ENCODE results near the gene ADAM11.

Gene ADAM11

DNA sequence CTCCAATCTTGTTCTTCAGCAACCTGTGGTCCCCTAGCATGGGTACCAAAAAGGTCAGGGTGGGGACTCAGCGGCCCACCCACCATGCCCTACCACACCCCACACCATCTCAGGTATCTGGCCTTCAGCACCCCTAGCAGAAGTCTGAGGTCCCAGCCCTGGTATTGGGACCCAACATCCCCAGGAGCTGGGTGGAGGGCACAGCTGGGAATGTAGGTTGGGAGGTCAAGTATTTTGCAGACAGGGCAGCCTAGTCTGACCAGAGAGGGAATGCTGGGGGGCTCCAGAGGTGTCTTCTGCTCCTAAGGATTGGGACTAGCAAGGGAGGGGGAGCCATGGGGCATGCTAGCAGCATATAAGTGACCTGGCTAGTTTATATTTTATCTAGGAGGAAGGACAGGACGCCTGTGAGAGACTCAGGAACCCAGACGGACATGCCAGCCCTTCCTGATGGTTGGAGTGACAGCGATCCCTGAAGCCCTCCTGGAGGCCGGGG lies 822 bp upstream of the ADAM11 start:
- DNase-seq (ENCODE audit: low read depth in 2 of 2) = no peak

DNA sequence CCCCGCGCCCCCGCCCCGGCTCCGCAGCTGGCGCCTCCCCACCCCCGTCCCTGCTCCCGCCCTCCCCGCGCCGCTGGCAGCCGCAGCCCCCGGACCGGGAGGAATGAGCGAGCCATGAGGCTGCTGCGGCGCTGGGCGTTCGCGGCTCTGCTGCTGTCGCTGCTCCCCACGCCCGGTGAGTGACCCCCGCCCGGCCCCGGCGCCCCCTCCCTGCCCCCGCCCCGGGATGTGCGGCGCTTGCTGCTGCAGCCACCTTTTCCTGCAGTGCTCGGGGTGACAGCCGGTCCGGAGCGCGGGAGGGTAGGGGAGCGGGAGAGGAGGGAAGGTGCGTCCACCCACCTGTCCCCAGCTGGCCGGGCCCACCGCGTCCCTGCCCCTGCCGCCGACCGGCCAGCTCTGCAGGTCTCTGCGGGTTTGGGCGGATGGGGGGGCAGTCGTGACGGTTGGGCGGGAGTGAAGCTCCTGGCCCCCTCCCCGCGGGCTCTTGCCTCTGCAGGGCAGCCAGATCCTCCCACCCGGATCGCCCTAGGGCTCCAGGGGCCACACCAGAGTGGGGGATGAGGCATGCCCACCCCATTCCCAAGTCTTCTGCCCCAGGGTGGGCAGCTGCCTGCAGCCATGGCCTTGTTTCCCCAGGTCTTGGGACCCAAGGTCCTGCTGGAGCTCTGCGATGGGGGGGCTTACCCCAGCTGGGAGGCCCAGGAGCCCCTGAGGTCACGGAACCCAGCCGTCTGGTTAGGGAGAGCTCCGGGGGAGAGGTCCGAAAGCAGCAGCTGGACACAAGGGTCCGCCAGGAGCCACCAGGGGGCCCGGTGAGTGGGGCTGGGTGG lies 513 bp downstream of the ADAM11 start:
- DNase-seq (ENCODE audit: low read depth in 2 of 2) = no peak

DNA sequence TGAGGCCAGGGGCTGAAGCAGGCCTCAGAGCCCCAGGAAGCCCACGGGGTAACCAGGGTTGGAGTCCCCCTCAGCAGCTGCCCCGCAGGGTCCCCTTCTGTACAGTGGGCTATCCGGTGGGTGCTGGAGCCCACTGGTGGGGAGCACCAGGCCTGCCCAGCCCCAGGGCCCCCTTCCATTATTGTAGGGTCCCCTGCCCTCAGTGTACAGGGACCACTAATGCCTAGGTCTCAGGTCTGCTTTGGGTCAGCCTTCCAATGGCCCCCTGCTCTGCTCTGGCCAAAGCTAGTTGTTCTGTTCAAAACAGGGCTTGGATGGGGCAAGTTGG lies 1.1 kb downstream of the ADAM11 start:
- DNase-seq (ENCODE audit: low read depth in 2 of 2) = no peak

DNA sequence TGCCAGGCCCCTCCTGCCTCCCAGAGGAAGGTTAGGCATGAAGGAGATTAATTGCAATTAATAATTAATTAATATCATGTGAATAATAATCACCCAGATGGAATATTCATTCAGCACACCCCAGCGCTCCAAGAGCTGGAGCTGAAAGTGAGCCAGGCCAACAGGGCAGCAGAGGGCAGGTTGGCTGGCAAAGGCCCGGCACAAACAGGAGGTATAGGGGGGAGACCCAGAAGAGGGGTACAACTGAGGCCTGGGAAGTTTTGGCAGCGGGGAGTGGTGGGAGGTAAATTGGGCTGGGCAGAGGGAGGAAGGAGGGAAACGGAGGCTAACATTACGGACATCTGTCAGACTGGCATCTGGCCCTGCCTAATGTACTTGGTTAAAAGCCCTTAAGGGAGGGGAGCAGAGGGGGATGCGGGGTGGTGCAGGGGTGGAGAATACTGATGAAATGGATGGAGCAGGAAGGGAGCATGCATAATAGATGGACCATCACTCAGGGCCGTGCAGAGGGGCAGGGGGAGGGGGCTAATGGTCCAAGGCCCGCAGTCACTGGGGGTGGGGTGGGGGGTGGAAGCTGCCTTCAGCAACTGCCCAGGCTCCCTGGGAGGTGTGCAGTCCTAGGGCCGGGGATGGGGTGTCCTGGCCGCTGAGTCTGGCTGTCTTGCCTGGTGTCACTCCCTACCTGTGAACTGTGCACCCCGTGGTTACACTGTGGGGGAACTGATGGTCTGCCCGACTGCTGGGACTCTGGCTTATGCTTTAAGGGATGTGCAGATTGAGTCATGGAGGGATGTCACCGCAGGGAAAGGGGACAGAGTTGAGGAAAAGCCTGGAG lies 1.9 kb downstream of the ADAM11 start:
- no peak for DNase-seq (ENCODE audit: low read depth in 2 of 2)

DNA sequence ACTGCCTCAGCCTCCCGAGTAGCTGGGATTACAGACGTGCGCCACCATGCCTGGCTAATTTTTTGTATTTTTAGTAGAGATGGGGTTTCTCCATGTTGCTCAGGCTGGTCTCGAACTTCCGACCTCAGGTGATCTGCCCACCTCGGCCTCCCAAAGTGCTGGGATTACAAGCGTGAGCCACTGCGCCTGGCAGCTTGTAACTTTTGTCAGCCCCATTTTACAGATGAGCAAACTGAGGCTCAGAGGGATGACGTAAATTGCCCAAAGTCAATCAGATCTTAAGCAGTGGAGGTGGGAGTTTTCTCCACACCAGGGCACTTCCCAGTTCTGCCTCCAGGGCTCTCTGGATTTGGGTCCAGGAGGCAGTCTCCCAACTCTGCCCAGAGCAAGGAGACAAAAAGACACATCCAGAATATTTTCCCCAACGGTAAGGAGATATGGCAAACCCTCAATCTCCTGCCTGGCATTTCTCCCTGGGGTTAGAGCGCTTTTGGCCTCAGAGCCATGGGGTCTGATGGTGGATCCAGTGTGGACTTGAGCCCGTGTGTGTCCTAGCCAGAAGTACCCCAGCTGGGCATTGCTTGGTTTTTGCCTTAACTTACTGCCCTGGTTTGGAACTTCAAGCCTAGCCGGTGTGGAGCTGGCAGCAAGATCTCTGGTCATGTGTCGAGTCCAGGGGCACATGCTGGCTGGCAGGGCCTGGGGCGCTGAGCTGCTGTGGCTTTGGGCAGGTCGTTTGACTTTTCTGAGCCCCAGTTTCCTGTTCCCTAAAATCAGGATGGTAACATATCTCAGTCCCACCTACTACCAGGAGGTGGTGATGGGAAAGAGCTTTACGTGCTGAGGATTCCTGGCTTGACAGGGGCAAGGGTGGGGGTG lies 3.4 kb downstream of the ADAM11 start:
- no peak for DNase-seq (ENCODE audit: low read depth in 2 of 2)

DNA sequence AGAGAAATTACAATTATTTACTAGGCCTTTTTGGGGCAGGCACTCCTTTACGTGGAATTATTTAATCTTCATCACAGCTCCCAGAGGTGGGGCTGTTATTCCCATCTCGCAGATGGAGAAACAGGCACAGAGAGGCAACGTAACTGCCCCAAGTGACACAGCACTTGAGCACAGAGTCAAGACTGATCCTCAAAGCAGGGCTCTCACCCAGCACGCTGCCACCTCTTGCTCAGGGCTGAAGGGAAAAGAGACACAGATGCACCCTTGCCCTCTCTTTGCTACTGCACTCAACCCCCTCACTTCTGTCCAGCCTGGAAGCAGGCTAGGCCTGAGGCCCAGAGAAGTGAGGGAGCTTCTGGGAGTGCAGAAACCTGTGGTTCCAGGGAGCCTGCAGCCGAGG lies 4.4 kb downstream of the ADAM11 start:
- DNase-seq (ENCODE audit: low read depth in 2 of 2) = no peak

DNA sequence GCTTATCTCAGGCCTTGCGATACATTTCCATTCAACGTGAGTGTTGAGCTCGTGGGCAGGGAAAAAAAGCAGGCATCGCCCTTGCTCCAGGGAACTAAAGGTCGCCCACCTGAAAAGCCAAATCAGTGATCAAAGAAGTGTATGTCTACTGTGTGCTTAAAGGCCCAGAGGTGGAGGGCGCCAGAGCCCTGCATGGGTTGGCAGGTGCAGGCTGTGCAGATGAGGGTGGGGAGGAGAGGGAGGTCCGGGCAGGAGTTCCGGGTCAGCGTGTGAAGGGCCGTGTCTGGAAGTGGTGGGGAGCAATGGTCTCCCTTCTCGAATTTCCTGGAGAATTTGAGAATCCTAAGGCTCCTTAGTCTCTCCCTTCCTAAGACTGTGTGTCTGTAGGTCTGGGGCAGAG lies 7.2 kb downstream of the ADAM11 start:
- no peak for DNase-seq (ENCODE audit: low read depth in 2 of 2)

DNA sequence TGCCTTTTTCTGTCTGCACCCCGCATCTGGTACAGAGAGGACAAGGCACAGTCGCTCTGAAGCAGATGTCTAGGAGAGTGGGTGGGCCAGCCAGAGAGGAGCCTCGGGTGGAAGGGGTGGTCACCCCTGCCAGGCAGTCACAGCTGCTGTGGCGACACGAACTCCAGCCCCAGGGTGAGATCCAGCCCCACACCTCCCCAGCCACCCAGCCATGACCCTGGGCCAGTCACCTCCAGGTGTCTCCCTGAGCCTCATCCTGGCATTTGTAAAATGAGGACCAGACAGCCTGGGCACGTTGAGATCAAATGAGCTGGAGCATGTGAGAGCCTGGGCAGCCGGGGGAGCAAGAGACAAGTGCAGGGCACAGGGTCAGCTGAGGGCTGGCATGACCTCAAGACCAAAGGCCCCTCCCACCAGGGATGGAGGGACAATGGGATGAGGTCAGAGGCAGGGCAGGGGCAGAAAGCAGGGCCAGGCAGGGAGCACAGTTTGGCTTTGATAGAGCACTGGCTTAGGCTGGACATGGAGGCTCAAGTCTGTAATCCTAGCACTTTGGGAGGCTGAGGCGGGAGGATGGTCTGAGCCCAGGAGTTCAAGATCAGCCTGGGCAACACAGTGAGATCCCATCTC lies 7.7 kb downstream of the ADAM11 start:
- DNase-seq (ENCODE audit: low read depth in 2 of 2) = no peak

DNA sequence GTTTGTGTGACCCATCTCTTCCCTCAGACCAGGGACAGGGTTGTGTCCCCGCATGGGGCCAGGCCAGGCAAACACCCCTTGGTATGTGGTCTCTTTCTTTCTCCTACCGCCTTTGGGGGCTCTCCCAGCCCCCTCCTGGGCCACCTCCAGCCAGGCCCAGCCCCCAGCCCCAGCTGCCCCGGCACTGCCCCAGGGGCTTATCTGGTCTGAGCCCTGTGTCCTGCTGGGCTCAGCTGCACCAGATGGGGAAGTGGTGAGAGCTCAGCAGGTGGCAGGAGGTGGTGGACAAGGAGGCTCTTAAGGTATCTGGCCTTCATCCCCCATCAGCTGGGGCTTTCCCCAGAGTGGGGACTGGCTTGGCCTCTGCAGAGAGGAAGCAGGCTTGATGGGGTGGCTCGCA lies 8.7 kb downstream of the ADAM11 start:
- no peak for DNase-seq (ENCODE audit: low read depth in 2 of 2)

DNA sequence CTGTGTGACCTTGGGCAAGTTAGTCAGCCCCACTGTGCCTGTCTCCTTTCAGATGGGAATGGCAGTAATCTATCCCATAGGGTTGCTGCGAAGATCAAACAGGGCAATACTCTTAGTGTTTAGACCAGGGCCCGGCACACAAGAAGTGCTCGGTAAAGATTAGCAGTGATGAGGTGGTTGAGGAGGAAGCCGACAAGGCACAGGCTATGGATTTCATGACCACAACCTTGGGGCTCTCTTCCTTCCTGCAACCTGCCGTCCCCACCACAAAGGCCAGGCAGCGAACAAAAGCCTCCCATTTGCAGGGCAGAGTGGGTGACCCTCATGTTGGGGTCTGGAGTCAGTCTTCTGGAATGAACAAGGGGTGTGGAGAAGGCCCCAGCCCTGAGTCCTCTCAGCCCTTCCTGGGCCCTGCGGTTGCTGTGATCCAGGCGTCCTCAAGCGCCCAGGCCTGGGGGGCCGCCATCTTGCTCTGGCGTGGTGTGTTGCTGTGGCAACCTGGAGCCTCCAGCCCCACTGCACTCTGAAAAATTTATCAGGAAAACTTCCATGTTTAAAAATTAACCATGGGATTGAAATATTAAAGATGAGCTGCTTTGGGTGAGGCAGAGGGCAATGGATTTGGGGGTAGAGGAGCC lies 9.8 kb downstream of the ADAM11 start:
- DNase-seq (ENCODE audit: low read depth in 2 of 2) = no peak

DNA sequence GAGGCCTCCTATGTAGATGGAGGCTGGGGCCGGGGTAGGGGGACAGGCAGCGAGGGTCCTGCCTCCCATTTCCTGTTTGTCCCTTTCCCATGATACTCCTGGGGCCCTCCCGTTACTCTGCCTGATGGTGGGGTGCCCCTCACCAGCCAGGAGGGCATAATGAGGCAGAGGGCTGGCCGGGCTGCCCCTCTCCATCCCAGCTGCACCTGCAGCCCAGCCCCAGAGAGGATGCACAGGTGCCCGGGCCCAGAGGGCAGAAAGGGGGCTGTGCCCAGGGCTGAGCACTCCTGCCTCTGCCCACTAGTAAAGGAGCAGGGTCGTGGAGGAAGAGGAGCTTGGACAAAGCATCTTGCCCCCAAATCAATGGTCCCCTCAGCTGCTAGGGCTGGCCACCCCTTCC lies 10.4 kb downstream of the ADAM11 start:
- no peak for DNase-seq (ENCODE audit: low read depth in 2 of 2)

DNA sequence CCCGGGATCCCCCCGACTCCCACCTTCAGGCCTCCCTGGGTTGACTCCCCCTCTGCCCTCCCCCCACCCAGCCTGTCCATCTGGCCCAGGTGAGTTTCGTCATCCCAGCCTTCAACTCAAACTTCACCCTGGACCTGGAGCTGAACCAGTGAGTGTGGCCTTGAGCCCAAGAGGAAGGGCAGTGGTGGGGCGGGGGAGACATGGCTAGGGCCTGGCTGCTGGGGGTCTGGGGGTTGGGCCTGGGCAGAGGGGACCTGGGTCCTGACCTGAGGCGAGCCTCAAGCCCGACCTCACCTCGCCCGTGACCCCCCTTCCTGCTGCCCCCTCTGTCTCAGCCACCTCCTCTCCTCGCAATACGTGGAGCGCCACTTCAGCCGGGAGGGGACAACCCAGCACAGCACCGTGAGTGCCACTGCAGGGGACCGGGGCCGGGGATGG lies 10.9 kb downstream of the ADAM11 start:
- no peak for DNase-seq (ENCODE audit: low read depth in 2 of 2)

DNA sequence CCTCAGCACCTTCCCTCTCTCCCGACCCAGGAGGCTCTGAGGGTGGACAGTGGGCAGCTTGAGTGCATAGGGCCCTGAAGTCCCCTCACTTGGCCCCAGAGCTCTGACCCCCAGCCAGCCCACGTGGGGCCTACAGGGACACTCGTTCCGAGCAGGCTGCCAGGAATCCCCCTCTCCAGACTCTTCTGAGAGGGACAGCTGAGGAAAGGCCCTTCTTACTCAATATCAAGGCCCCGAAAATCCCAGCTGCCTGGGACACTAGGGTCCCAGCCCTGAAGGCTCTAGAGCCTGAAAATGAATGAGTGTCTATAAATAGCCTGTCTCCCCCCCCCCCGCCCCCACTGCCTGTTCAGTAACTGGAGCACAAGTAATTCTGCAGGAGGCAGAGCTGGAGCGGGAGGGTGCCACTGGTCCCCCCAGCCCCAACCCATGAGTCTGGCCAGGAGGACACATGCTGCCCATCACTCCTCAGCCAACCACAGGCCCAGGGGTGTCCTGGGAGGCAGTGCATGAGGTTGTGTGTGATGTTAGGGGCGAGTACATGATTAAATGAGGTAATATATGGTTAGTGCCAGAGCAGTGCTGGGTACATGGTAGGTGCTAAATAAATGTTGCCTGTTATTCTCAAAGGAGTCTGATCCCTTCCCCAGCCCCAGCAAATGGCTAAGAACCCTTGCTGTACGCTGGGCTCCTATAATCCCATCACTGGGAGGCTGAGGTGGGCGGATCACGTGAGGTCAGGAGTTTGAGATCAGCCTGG lies 11.6 kb downstream of the ADAM11 start:
- no peak for DNase-seq (ENCODE audit: low read depth in 2 of 2)

DNA sequence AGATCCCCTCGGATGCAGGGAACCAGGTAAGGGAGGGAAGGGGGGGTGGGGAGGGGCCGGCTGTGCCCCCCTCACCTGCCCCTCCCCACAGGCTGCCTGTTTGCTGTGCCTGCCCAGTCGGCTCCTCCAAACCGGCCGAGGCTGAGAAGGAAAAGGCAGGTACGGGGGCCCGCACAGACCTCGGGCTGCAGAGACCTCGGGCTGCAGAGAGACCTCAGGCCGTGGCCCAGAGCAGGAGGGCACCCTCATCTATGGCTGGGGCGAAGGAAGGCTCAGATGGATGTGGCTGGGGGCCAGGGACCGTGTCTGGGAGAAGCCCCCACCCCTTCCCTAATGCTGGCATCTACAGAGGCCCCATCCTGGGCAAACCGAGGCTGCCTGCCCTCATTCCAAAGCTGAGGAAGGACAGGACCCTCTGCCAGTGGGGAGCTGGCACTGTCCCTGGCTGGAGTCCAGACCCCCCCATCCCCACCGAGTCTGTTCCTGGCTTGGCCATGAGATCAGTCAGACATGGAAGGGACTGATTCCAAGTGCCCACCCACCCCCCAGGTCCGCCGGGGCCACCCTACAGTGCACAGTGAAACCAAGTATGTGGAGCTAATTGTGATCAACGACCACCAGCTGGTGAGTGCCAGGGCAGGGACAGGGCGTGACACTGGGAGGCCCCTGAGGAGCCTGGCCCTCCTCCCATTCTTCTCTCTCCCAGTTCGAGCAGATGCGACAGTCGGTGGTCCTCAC lies 13.7 kb downstream of the ADAM11 start:
- no peak for DNase-seq (ENCODE audit: low read depth in 2 of 2)

DNA sequence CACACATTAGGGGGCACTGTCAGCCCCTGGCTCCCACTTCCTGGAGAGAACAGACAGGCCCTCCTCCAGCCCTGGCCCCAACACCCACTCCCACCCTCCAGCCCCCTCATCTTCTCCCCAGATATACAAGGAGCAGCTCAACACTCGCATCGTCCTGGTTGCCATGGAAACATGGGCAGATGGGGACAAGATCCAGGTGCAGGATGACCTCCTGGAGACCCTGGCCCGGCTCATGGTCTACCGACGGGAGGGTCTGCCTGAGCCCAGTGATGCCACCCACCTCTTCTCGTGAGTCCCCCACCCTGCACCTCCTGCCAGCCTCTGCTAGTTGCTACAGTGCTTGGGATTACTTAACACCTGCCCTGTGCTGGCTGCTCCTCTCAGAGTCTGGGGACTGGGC lies 14.4 kb downstream of the ADAM11 start:
- no peak for DNase-seq (ENCODE audit: low read depth in 2 of 2)

DNA sequence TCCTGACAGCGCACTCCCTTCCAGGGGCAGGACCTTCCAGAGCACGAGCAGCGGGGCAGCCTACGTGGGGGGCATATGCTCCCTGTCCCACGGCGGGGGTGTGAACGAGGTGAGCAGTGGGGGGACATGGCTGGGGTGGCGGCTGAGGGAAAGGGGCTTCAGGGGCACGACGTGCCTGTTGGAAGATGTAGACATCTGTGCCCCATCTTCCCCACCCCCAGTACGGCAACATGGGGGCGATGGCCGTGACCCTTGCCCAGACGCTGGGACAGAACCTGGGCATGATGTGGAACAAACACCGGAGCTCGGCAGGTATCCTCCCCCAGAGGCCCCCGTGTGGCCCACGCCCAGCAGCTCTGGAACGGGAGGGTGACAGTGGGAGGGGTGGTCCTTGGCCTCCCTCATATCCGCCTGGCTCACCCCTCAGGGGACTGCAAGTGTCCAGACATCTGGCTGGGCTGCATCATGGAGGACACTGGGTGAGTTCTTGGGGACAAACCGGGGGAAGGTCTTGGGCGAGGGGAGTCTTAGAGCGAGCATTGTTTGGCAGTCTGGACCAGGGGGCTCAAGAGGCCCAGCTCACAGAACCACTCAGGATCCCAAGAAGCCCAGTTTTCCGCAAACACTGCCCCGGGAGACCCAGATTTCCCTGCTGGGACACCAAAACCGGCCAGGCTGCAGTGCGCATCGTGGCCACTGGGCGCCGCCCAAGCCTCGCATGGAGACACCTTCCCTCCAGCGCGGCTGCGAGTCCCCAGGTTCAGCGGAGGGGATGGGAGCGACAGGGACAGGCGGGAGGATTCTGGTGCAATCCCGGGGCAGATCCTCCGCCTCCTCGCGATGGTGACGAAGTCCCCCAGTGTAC lies 15.7 kb downstream of the ADAM11 start:
- peak; percentile 76 to 94 for DNase-seq (ENCODE audit: low read depth in 2 of 2)

DNA sequence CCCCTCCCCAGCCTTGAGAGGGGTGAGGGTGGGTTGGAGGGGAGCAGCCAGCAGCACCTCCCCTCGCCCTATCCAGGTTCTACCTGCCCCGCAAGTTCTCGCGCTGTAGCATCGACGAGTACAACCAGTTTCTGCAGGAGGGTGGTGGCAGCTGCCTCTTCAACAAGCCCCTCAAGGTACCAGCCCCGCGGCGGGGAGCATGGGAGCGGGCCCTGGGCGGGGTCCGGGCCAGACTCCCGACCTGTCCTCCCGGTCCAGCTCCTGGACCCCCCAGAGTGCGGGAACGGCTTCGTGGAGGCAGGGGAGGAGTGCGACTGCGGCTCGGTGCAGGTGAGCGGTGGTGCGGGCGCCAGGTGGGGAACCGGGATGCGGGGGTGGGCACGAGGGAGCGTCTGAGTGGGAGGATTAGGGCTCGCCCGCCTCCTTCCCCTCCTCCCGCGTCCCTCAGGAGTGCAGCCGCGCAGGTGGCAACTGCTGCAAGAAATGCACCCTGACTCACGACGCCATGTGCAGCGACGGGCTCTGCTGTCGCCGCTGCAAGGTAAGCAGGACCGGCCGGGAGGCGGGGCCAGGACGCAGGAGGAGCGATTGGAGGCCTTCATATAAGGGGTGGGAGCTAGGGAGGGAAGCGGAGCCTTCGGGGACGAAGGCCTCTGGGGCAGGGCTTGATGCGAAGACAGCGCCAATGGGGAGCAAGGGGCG lies 16.5 kb downstream of the ADAM11 start:
- DNase-seq (ENCODE audit: low read depth in 2 of 2) = peak; percentile 95 to 99

Data from stimulated activated CD4-positive, alpha-beta T cell treated with anti-CD3 and anti-CD28 coated beads, Interleukin-12 subunit alpha, Interleukin-12 subunit beta, amount 100 ng/mL, for 24 hours (primary cell).